Stimulated activated CD8-positive, alpha-beta memory T cell treated with anti-CD3 and anti-CD28 coated beads, Interleukin-15, amount 100 ng/mL, for 1 hour (primary cell): ENCODE data around the gene CNOT3.
"Not testable (repeated sequence)": the region's sequence is repeated elsewhere in the genome, so short reads cannot be mapped to it uniquely, and the experiment has no call there.

Source experiments
- DNase-seq: peaks from one replicate; pipeline ENCODE4 v3.0.0-alpha.2; 2020; ENCODE audit warnings: low read depth

Gene CNOT3

DNA sequence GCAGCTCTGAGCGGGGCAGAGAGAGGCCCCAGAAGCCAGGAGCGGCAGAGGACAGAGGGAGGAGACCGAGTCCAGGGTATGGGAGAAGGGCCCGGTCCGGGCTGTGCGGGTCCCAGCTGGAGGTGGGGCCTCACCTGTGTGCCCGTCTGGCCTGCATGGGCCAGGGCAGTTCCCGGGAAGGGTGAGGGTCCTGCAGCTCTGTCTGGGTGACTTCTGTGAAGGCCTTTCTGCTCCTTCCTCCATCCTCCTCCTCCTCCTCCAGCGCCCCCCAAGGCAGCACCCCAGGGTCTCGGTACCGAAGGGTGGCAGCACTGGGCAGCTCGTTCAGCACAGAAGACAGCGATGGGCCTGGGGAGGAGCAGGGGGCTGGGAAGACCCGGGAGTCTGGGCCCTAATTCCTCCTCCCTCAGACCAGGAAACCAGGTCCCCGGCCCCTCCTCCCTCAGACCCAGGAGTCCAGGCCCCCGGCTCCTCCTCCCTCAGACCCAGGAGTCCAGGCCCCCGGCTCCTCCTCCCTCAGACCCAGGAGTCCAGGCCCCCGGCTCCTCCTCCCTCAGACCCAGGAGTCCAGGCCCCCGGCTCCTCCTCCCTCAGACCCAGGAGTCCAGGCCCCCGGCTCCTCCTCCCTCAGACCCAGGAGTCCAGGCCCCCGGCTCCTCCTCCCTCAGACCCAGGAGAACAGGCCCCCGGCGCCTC is 34.3 kb downstream of the CNOT3 start:
- DNase-seq, result not testable (repeated sequence)

GRCh38 chr19:54172471-54173358 is 35.2 kb downstream of the CNOT3 start, which contains the start of gene TMC4:
Gene TMC4, minus strand, starts transcription at chr19:54173160. Its CDS starts 43 bp downstream, at chr19:54173117.
- DNase-seq, result no peak

DNA sequence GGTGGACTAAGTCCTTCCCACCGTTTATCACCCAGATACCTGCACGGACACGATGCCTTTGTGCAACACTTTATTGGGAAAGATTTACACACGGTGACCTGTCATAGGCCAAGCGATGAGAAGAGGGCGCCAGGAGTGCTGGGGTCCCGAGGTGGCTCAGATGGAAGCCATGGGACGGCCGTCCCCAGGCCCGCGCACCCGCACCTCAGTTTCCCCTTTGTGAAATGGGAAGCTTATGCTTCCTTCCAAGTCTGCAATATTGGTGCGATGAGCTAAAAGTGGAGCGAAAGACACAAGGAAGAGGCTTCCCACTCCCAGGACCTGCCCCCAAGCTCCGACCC is 35.8 kb downstream of the CNOT3 start:
- DNase-seq, result no peak

GRCh38 chr19:54173951-54174834 is 36.6 kb downstream of the CNOT3 start:
- DNase-seq, result no peak

DNA sequence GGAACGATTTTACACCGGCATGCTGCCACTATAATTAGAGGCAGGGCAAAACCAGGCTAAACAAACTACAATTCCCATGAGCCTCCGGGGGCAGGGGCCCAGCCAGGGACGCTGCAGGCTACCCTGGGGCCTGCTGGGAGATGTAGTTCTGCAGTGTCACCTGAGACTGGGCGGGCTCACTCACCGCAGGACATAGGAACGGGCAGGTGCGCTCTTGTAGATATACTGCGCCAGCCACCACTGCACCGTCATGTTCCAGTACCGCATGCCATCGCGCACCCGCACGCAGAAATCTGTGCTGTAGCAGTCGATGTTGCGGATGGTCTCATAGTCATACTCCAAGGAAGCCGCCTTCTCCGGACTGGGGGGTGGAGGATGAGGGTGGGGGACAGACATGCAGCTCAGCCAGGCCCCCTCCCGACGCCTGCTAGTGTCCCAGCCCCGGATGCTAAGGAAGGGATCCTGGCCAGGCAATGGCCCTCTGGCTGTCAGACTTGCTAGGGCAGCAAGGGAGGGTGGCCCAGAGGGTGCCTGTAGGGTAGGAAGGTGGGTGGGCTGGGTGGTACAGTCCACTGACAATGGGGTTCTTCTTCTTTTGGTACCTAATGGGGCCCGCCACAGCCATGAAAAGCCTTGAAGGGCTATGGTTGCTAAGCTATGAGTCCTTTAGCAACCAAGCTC is 41.2 kb downstream of the CNOT3 start:
- no peak for DNase-seq

DNA sequence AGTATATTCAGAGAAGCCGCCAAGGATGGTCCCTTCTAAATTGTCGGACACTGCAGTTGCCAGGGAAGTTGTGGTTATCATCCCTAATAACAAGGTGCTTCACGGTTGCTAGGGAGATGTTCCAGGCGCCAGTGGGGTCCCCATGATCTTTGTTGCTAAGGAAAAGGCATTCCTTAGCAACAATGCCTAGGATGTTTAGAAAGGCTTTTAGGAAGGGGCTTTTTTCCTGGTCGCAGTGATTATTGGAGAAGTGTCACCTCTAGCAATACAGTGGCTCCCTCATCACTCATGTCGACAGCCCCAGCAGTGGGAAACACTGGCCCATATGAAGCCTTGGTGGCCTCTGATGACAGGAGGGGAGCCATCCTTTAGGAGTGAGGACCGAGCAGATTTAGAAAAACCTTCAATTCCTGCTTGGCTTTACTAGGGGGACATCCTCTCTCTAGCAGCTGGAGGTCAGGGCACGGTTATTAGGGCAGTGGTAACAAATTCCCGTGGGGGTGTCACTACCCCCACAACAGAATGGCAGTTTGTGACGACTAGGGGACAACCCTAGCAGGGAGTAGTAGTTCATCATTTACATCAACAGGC is 41.8 kb downstream of the CNOT3 start:
- DNase-seq, result no peak

DNA sequence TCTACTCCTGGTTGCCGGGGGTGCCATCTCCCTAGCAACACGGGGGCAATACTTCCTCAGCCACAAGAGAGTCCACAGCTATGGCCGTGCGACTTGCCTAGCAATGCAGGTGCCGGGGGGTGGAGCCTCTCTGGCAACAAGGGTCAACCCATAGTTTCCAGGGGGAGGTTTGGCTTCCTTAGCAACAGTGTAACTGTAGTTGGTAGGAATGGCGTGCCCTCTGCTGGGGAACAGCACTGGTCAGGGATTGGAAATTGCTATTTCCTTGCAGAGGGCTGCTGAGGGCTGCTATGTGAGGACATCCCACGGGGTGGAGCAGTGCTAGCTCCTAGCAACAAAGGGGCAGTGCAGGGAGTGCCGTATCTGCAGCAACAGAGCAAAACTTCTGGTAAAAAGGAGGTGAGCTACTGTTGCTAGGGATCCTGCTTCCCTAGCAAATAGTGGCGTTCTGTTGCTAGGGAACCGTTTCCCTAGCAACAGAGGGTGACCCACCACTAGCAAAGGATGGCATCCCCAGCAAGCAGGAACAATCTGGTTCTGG is 42.4 kb downstream of the CNOT3 start:
- DNase-seq, result no peak

- DNase-seq, result no peak
Measured at GRCh38 chr19:54180691-54181091, 43.1 kb downstream of the CNOT3 start.

DNA sequence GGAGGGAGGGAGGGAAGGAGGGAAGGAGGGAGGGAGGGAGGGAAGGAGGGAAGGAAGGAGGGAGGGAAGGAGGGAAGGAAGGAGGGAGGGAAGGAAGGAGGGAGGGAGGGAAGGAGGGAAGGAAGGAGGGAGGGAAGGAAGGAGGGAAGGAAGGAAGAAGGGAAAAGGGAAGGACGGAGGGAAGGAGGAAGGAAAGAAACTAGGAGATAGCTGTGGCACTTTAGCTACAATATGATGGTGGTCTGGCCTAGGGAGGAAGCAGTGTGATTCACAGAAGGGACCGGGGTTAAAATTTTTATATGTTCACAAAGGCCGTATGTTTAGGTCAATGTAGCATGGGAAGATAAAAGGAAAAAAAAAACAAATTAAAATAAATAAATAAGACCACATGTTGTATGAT is 44.3 kb downstream of the CNOT3 start:
- DNase-seq, result not testable (repeated sequence)

GRCh38 chr19:54183431-54183830 is 45.9 kb downstream of the CNOT3 start:
- no peak for DNase-seq

- no peak for DNase-seq
Measured at GRCh38 chr19:54186351-54186750, 48.8 kb downstream of the CNOT3 start.

DNA sequence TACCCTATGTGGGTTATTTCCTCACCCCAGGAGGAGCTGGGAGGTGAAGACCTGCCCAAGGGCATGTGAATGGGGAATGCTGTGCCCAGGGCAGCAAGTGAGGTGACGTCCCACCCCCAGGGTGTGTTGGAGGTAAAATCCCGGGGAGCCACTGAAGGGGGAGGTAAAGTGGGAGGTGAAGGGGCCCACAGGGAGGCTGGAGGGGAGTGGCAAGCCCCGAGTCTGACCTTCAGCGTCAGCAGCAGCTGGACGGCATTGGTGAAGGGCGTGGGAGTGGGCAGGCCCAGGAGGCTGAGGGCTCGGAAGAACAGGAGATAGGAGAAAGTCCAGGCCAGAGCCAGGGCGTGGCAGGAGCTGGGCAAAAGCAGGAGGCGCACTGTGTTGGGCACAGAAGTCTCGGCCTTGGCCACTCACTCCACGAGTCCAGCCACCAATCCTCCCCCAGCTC is 49.4 kb downstream of the CNOT3 start:
- DNase-seq, result no peak

DNA sequence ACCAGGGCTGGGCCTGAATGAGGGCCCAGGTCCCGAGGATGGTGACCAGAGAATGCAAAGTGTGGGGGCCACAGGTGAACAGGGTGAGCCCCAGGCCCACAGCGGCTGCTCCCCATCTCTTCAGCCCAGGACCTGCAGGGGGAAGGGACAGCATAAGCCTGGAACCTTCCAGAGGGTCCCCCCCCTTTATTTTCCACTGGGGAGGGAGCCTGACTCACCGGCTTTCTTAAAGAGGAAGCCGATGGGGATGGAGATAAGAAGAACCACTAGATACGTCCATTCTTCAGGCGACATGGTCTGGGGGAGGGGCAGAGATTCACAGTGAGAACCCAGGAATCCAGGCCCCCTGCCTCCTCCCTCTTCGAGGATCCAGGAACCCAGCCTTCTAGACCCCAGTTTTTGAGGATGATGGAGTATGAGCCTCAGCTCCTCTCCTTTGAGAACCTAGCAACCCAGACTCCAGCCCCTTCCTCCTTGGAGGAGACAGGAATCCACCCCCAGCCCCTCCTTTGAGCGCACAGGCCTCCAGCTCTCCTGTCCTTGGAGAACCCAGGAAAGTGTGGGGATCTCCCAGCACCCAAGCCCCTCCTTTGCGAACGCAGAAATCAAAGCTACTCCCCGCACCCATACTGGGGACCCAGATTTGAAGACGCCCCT is 50.8 kb downstream of the CNOT3 start:
- DNase-seq, result peak; percentile 45

- no peak for DNase-seq
Measured at GRCh38 chr19:54189145-54189734, 51.7 kb downstream of the CNOT3 start, which contains the start of gene MBOAT7. Gene MBOAT7, minus strand, starts transcription at chr19:54189580. Its CDS starts 1,072 bp downstream, at chr19:54188508.

DNA sequence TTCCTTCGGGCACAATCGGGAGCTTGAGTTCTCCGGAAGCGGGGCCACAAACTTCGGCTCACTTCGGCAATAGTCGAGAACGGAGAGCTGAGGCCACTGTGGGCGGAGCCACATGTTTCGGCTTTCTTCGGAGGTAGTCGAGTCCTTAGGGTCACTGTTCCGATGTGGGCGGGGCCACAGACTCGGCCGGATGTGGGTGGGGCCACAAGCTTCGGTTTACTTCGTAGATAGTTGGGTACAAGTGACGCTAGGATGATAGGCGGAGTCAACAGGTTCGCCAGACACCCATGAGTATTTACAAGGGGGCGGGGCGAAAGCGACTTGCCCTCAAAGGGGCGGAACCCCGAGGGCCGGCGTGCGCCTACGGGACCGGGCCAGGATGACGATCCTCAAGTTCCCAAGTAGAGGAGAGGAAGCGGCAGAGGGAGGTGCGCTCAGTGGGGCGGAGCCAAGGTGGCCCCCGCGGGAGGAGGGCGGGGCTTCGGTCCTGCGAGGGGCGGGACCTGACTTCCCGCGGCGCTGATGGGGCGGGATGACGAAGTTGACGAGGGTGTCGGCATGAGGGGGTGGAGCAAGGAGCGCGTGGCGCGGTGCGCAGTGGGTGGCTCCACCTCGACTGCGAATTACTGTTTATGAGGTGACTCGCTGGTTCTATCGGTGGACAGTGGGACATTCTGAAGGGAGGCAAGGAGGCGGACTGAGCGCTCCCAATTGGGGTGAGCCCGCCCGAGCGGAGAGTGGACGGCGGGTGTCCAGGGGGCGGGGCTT is 52.4 kb downstream of the CNOT3 start:
- DNase-seq, result peak; percentile 99

DNA sequence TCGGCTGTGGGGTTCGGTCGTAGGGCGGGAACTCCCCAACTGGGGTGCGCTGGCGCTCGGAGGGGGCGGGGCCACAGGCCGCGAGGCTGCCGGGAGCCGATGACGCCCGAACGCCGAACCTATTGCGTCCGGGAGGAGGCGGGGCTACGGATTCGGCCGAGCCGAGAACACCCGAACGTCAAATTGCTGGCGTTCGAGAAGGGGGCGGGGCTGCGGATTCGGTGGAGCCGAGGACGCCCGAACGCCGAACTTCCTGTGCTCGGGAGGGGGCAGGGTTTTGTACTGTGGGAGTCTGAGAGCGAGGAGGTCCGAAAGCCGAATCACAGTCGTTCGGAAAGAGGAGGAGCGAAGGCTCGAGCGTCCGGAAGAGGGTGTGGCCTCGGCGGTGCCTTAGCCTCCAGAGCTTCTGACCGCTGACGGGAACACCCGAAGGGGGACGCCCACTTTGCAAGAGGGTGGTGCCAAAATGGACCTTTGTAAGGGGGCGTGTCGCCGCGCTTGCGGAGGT is 53.0 kb downstream of the CNOT3 start:
- DNase-seq, result peak; percentile 99

DNA sequence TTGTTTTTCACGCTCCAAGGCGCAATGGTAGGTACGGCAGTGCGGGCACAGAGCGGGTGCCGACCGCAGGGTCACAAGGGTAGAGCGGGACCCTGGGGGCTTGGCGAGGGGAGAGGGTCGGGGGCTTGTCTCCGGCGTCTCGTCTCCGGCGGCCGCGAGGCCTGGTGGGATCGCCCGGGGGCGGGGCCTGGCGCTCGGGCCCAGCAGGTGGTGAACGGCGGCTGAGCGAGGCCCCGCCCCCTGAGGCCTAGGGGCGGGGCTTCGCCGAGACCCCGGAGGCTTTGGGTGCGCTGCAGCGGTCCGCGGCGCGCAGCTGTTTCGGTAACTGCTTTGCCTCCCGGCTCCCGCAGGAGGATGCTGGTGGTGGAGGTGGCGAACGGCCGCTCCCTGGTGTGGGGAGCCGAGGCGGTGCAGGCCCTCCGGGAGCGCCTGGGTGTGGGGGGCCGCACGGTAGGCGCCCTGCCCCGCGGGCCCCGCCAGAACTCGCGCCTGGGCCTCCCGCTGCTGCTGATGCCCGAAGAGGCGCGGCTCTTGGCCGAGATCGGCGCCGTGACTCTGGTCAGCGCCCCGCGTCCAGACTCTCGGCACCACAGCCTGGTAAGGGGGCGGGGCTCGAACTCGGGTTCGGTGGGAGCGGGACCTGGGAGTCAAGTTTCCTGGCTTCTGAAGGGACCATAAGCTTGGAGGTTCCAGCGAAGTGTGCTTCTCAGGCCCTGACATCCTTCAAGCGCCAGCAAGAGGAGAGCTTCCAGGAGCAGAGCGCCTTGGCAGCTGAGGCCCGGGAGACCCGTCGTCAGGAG is 53.6 kb downstream of the CNOT3 start, which contains the start of gene TSEN34:
TSEN34 (plus strand) TSS at position 298 of the 800 bp plus-strand sequence; CDS start at position 355, 57 bp downstream.
- DNase-seq, result peak; percentile 58
